H1 (cell line): ENCODE data around the gene BCL2. TPM values are rescaled to one million over a fixed set of nuclear protein-coding genes. Genes with fewer than 3 reads are reported as not detected.

Experiments
- ATF2 ChIP-seq: IDR thresholded peaks from 2 replicates; pipeline ENCODE4 v1.6.1; 2012; ENCODE audit warnings: low read length, inconsistent platforms
- CEBPB ChIP-seq: IDR thresholded peaks from 2 replicates; pipeline ENCODE4 v1.6.1; 2012; ENCODE audit warnings: low read depth, low read length
- CHD7 ChIP-seq: fragments of 300-600 bp; sonication (generic); IDR thresholded peaks from 2 replicates; pipeline ENCODE4 v1.7.1; 2012; ENCODE audit warnings: low read length, moderate library complexity, mild to moderate bottlenecking, inconsistent platforms; ENCODE audit not compliant: insufficient replicate concordance
- FOSL1 ChIP-seq: IDR thresholded peaks from 2 replicates; pipeline ENCODE4 v1.6.1; 2011; ENCODE audit warnings: mild to moderate bottlenecking, low read depth, low read length, moderate library complexity; ENCODE audit not compliant: insufficient read depth
- PHF8 ChIP-seq: fragments of 200-600 bp; sonication (generic); conservative IDR thresholded peaks from 2 replicates; pipeline ENCODE4 v1.7.1; 2012; ENCODE audit warnings: low read depth, mild to moderate bottlenecking, inconsistent platforms, low read length, moderate library complexity
- POLR2A ChIP-seq, 2 experiments: IDR thresholded peaks; 1 replicate in 1 of 2; 2 replicates in 1 of 2; pipeline ENCODE4 v1.6.1; 2011; ENCODE audit warnings: low read depth in 2 of 2, low read length in 2 of 2, mild to moderate bottlenecking in 2 of 2; ENCODE audit errors: control extremely low read depth in 1 of 2
- RBBP5 ChIP-seq: IDR thresholded peaks from 2 replicates; pipeline ENCODE4 v1.7.1; 2012; ENCODE audit warnings: low read depth, mild to moderate bottlenecking, inconsistent platforms, low read length, moderate library complexity, borderline replicate concordance
- RXRA ChIP-seq: IDR thresholded peaks from 2 replicates; pipeline ENCODE4 v1.6.1; 2011; ENCODE audit warnings: low read depth, mild to moderate bottlenecking, low read length, moderate library complexity; ENCODE audit not compliant: insufficient read depth
- SUZ12 ChIP-seq: fragments of 200-600 bp; sonication (generic); IDR thresholded peaks from 2 replicates; pipeline ENCODE4 v1.6.1; 2012; ENCODE audit warnings: mild to moderate bottlenecking, inconsistent platforms, low read length, moderate library complexity, mixed read lengths
- polyA plus RNA-seq, 7 experiments: library from polyadenylated mRNA; depleted of rRNA in 3 of 7; stranded (reverse) in 5 of 7; unstranded in 2 of 7; fragments of >200 nt in 5 of 7; fragments of 200-250 nt in 2 of 7; gene quantifications; 1 replicate in 5 of 7; 2 replicates in 1 of 7; 4 replicates in 1 of 7; pipeline versions ENCODE4 v1.2.1 to v1.2.3, GENCODE V29; 2011 to 2013; ENCODE audit warnings: missing spikeins in 2 of 7, mixed read lengths in 2 of 7
- total RNA-seq: library from RNA; stranded (reverse); fragmentation: NEBNext Ultra II Directional; extraction: Animal tissue kit (Norgen Biotek cat#: 25700); gene quantifications from 2 replicates; pipeline ENCODE4 v1.2.1, GENCODE V29; 2021

Gene BCL2
- total and polyA plus RNA-seq, 2 of the 8 experiments (the other 6 are each of a cell fraction or from before 2014, with no cell fraction given), result 0.59 to 4.5 TPM

GRCh38 chr18:63099091-63099840, 220.3 kb downstream of the BCL2 start (continued):
- TF ChIP-seq CHD7, result no peak
- TF ChIP-seq RXRA, result no peak
- TF ChIP-seq ATF2, result no peak
- no peak for TF ChIP-seq FOSL1
- TF ChIP-seq PHF8, result no peak
- no peak for TF ChIP-seq POLR2A (IDR thresholded peaks at IDR 0.05; ENCODE audit: control extremely low read depth in 1 of 2, low read depth in 2 of 2, low read length in 2 of 2)
- no peak for TF ChIP-seq RBBP5
- TF ChIP-seq SUZ12, result no peak
- TF ChIP-seq CEBPB, result no peak
- TF ChIP-seq, all 59 proteins: peak for 0
